A549 (cell line): Measurements from ENCODE around the gene ANKS1B. TPM values are rescaled to one million over a fixed set of nuclear protein-coding genes. Genes with fewer than 3 reads are reported as not detected.

Source experiments
- ATAC-seq, 2 experiments: fragments of 200-7000 bp in 1 of 2; fragments of >200 bp in 1 of 2; cut with Nextera tagmentation in 1 of 2; cut with Tn5 transposase in 1 of 2; 3 replicates each; pipeline versions ENCODE4 v1.8.0 to v1.9.1; 2018 to 2020; ENCODE audit warnings: mild to moderate bottlenecking in 1 of 2, moderate library complexity in 1 of 2
- CTCF ChIA-PET: fragments of 300-600 bp; sonication (Branson Sonifier 250); formaldehyde crosslinking; extraction: SDS; loops from one replicate; lab custom pipeline; 2021; ENCODE audit warnings: antibody characterized with exemption, inconsistent platforms; lab: Yijun Ruan, JAX
- POLR2A ChIA-PET: fragments of 350-600 bp; formaldehyde crosslinking; extraction: SDS; loops from one replicate; lab custom pipeline; 2021; ENCODE audit warnings: antibody characterized with exemption, inconsistent platforms; lab: Yijun Ruan, JAX
- DNase-seq, 2 experiments: peaks; one replicate each; pipeline versions ENCODE4 v3.0.0 to v3.0.0-alpha.2; 2011 to 2016; ENCODE audit warnings: low read depth in 1 of 2, low spot score in 1 of 2
- FAIRE-seq: peaks from 2 replicates; lab custom pipeline; 2011; peaks lifted over from hg19 to GRCh38; lab: Jason Lieb, UNC
- H3K27ac ChIP-seq, 2 experiments: fragments of >200 bp; sonication (Bioruptor Twin); formaldehyde crosslinking; 3 replicates each; pipeline ENCODE4 v1.5.1; 2016 to 2017
- H3K4me1 ChIP-seq: fragments of >200 bp; sonication (Bioruptor Twin); formaldehyde crosslinking; 3 replicates; pipeline ENCODE4 v1.6.1; 2016
- H3K4me2 ChIP-seq: fragments of >200 bp; sonication (Bioruptor Twin); formaldehyde crosslinking; 3 replicates; pipeline ENCODE4 v1.6.1; 2016
- H3K4me3 ChIP-seq: fragments of >200 bp; sonication (Bioruptor Twin); formaldehyde crosslinking; 3 replicates; pipeline ENCODE4 v1.5.1; 2016
- H3K9me3 ChIP-seq: fragments of >200 bp; sonication (Bioruptor Twin); formaldehyde crosslinking; 3 replicates; pipeline ENCODE4 v1.6.1; 2016
- BHLHE40 ChIP-seq: IDR thresholded peaks from 2 replicates; pipeline ENCODE4 v1.6.1; 2012; ENCODE audit warnings: low read depth, low read length, inconsistent platforms
- CEBPB ChIP-seq, 2 experiments: fragments of >200 bp in 1 of 2; sonication (Bioruptor Twin) in 1 of 2; formaldehyde crosslinking in 1 of 2; IDR thresholded peaks; 2 replicates each; pipeline ENCODE4 v1.6.1; 2012 to 2016
- CHD4 ChIP-seq: fragments of 200-600 bp; sonication (generic); IDR thresholded peaks from 2 replicates; pipeline ENCODE4 v1.6.1; 2016; ENCODE audit warnings: antibody characterized with exemption, mild to moderate bottlenecking, borderline replicate concordance
- CTCF ChIP-seq: fragments of >200 bp; sonication (Bioruptor Twin); formaldehyde crosslinking; IDR thresholded peaks from 3 replicates; pipeline ENCODE4 v1.5.1; 2016
- ELK1 ChIP-seq: fragments of 150-350 bp; IDR thresholded peaks from 2 replicates; pipeline ENCODE4 v1.6.1; 2014; ENCODE audit warnings: low read depth, mild to moderate bottlenecking, low read length
- ESRRA ChIP-seq: fragments of 150-350 bp; IDR thresholded peaks from 2 replicates; pipeline ENCODE4 v1.6.1; 2014; ENCODE audit warnings: mild to moderate bottlenecking, low read length, borderline replicate concordance
- FOXS1 ChIP-seq: fragments of 250-450 bp; sonication (Bioruptor Pico); IDR thresholded peaks from 2 replicates; pipeline ENCODE4 v1.5.0; 2020; ENCODE audit warnings: mild to moderate bottlenecking, moderate library complexity
- HEYL ChIP-seq: fragments of 250-450 bp; sonication (Bioruptor Pico); IDR thresholded peaks from 2 replicates; pipeline ENCODE4 v1.8.0; 2021; ENCODE audit warnings: mild to moderate bottlenecking, moderate library complexity
- HOXB13 ChIP-seq: fragments of 250-450 bp; sonication (Bioruptor Pico); IDR thresholded peaks from 2 replicates; pipeline ENCODE4 v1.5.0; 2020; ENCODE audit warnings: low read depth, mild to moderate bottlenecking, moderate library complexity
- HOXB5 ChIP-seq: fragments of 250-450 bp; sonication (Bioruptor Pico); IDR thresholded peaks from 2 replicates; pipeline ENCODE4 v1.5.0; 2020; ENCODE audit warnings: mild to moderate bottlenecking, moderate library complexity
- JUNB ChIP-seq: fragments of >200 bp; sonication (Bioruptor Twin); formaldehyde crosslinking; IDR thresholded peaks from 2 replicates; pipeline ENCODE4 v1.6.1; 2016
- MAFK ChIP-seq: fragments of 450-650 bp; IDR thresholded peaks from 2 replicates; pipeline ENCODE4 v1.6.1; 2014; ENCODE audit not compliant: partially characterized antibody
- MYC ChIP-seq: IDR thresholded peaks from 2 replicates; pipeline ENCODE4 v1.6.1; 2012; ENCODE audit warnings: mild to moderate bottlenecking, inconsistent platforms, low read length, improper control_type of control experiment, borderline replicate concordance
- PBX3 ChIP-seq: IDR thresholded peaks from 2 replicates; pipeline ENCODE4 v1.6.1; 2012
- SREBF2 ChIP-seq: fragments of 450-650 bp; IDR thresholded peaks from 2 replicates; pipeline ENCODE4 v1.6.1; 2014; ENCODE audit warnings: mild to moderate bottlenecking, moderate library complexity
- TFCP2L1 ChIP-seq: fragments of 250-450 bp; sonication (Bioruptor Pico); IDR thresholded peaks from 2 replicates; pipeline ENCODE4 v1.5.0; 2021; ENCODE audit warnings: mild to moderate bottlenecking
- ZFP36 ChIP-seq: fragments of 450-650 bp; IDR thresholded peaks from 2 replicates; pipeline ENCODE4 v1.6.1; 2014; ENCODE audit warnings: borderline replicate concordance; ENCODE audit not compliant: partially characterized antibody
- ZSCAN20 ChIP-seq: fragments of 250-450 bp; sonication (Bioruptor Pico); IDR thresholded peaks from 2 replicates; pipeline ENCODE4 v1.8.0; 2022; ENCODE audit warnings: mild to moderate bottlenecking, moderate library complexity
- WGBS: methylation state at CpG from one replicate; pipeline ENCODE4 v1.1.6; 2017; ENCODE audit errors: missing lambda C conversion rate; 5-methylcytosine and 5-hydroxymethylcytosine counted together
- polyA plus RNA-seq, 4 experiments: library from polyadenylated mRNA; depleted of rRNA in 3 of 4; stranded (reverse); fragments of >200 nt; fragmentation: RNase III in 1 of 4; extraction: RNeasy Plus Mini Kit Qiagen cat#74134 plus additional on column Dnase treatment in 1 of 4; gene quantifications; 2 replicates in 3 of 4; 3 replicates in 1 of 4; pipeline ENCODE4 v1.2.3, GENCODE V29; 2011 to 2017
- TF ChIP-seq, protein P1 (sequence below): fragments of 200-600 bp; sonication (generic); IDR thresholded peaks from 2 replicates; pipeline ENCODE4 v1.6.1; 2016; ENCODE audit warnings: antibody characterized with exemption, mild to moderate bottlenecking, moderate library complexity
- TF ChIP-seq, protein P2 (sequence below): IDR thresholded peaks from 2 replicates; pipeline ENCODE4 v1.6.1; 2012; ENCODE audit warnings: low read depth, borderline replicate concordance
- TF ChIP-seq, protein P3 (sequence below): fragments of 450-650 bp; IDR thresholded peaks from 2 replicates; pipeline ENCODE4 v1.6.1; 2014; ENCODE audit warnings: antibody characterized with exemption
- TF ChIP-seq, protein P4 (sequence below): fragments of 250-450 bp; sonication (Bioruptor Pico); IDR thresholded peaks from 2 replicates; pipeline ENCODE4 v1.5.0; 2020; ENCODE audit warnings: low read depth, mild to moderate bottlenecking, moderate library complexity

ANKS1B gene
- polyA plus RNA-seq, 2 of the 4 experiments (the other 2 are of a cell fraction) = 1.5 to 2.2 TPM

- no peak for DNase-seq
- WGBS = 93% methylated on average over 6 of the region's 6 CpGs
- peaks cover 12% of the 10 kb centered on the region; the same call in 2 of the 3 replicates for H3K4me1 ChIP-seq
- H3K4me3 ChIP-seq = no peak overlapping the region
- no peak overlapping the region for H3K4me2 ChIP-seq
- TF ChIP-seq CHD4 = no peak
- TF ChIP-seq TFCP2L1 (CRISPR knock-in tag) = no peak
- TF ChIP-seq, protein P1, sequence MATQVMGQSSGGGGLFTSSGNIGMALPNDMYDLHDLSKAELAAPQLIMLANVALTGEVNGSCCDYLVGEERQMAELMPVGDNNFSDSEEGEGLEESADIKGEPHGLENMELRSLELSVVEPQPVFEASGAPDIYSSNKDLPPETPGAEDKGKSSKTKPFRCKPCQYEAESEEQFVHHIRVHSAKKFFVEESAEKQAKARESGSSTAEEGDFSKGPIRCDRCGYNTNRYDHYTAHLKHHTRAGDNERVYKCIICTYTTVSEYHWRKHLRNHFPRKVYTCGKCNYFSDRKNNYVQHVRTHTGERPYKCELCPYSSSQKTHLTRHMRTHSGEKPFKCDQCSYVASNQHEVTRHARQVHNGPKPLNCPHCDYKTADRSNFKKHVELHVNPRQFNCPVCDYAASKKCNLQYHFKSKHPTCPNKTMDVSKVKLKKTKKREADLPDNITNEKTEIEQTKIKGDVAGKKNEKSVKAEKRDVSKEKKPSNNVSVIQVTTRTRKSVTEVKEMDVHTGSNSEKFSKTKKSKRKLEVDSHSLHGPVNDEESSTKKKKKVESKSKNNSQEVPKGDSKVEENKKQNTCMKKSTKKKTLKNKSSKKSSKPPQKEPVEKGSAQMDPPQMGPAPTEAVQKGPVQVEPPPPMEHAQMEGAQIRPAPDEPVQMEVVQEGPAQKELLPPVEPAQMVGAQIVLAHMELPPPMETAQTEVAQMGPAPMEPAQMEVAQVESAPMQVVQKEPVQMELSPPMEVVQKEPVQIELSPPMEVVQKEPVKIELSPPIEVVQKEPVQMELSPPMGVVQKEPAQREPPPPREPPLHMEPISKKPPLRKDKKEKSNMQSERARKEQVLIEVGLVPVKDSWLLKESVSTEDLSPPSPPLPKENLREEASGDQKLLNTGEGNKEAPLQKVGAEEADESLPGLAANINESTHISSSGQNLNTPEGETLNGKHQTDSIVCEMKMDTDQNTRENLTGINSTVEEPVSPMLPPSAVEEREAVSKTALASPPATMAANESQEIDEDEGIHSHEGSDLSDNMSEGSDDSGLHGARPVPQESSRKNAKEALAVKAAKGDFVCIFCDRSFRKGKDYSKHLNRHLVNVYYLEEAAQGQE = no peak
- no peak for TF ChIP-seq BHLHE40
- no peak for TF ChIP-seq MYC
- TF ChIP-seq ZFP36 = no peak
- no peak for TF ChIP-seq JUNB
- TF ChIP-seq ZSCAN20 (CRISPR knock-in tag) = no peak
- no peak for TF ChIP-seq CEBPB (IDR thresholded peaks at IDR 0.05)
- ChIA-PET POLR2A (no interaction called here), CTCF (interaction anchor here (0.6 to 1.5 kb wide), 4 partner anchors 17 to 124 kb away, joined by 3 to 8 read pairs (median 6); no protein-coding TSS in a partner anchor)
- FAIRE-seq = no peak
- ATAC-seq = no peak
- no peak overlapping the region for H3K27ac ChIP-seq
- H3K9me3 ChIP-seq = no peaks in the 10 kb centered on the region
Measured at GRCh38 chr12:98735821-98736220, 1248.9 kb downstream of the ANKS1B start.

DNA sequence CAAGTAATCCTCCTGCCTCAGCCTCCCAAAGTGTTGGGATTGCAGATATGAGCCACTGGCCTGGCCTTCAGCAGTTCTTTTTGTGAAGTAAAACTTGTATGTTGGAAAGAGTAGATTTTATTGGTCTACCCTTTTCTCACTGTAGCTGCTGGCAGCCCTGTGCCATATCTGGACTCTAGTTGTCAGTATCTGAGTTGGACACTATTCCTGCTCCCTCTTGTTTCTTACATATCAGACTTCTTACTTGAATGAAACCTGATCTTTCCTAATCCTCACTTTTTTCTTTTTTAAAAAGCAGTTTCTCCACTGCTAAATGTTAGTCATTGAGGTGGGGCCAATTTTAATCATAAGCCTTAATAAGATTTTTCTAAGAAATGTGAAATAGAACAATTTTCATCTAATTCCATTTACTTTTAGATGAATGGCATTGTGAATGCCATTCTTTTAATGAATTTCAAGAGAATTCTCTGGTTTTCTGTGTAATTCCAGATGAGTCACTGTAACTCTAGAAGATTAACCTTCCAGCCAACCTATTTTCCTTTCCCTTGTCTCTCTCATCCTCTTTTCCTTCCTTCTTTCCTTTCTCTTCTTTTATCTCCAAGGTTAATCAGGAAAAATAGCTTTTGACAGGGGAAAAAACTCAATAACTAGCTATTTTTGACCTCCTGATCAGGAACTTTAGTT, 1250.9 kb downstream of the ANKS1B start:
- TF ChIP-seq CTCF (no peak), HOXB5 (CRISPR knock-in tag) (no peak)
- TF ChIP-seq, all 56 proteins: peak for 0
- FAIRE-seq (no peak), DNase-seq (no peak), ATAC-seq (no peak)
- no peaks in the 10 kb centered on the region for H3K9me3 ChIP-seq
- peaks cover 12% of the 10 kb centered on the region; the same call in 2 of the 3 replicates for H3K4me1 ChIP-seq
- POLR2A ChIA-PET = no interaction called here
- no peak overlapping the region for H3K4me2 ChIP-seq
- H3K27ac ChIP-seq = no peak overlapping the region
- H3K4me3 ChIP-seq = no peak overlapping the region
- CTCF ChIA-PET = interaction anchor here (1.3 to 2.4 kb wide), 2 partner anchors 34 to 265 kb away, joined by 3 to 6 read pairs; no protein-coding TSS in a partner anchor

DNA sequence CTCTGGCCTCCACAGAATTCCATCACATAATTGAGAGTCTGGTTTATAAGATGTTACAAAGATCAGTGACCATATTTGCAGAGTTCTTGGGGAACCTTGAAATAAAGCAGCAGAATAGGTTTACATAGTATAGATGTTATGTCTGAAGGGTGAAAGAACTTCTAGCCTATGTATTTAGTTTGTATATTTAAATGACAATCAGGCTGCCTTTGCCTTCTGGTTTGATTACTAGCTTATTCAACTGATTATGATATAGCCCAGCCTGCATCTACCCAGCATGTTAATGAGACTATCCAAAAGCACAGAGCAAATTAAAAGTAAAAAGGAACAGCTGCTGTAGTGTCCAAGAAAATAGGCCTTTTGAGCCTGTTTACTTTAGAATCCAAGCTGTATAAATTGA, 1254.3 kb downstream of the ANKS1B start:
- H3K4me3 ChIP-seq = no peak overlapping the region
- no peak for FAIRE-seq

More for the DNA sequence above, 1254.3 kb downstream of the ANKS1B start:
- H3K4me2 ChIP-seq = no peak overlapping the region
- H3K27ac ChIP-seq = no peak overlapping the region
- no peak for ATAC-seq
- TF ChIP-seq, protein P2, sequence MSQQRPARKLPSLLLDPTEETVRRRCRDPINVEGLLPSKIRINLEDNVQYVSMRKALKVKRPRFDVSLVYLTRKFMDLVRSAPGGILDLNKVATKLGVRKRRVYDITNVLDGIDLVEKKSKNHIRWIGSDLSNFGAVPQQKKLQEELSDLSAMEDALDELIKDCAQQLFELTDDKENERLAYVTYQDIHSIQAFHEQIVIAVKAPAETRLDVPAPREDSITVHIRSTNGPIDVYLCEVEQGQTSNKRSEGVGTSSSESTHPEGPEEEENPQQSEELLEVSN = no peak
- TF ChIP-seq SREBF2 (no peak), ESRRA (no peak), MAFK (no peak), PBX3 (no peak), TFCP2L1 (CRISPR knock-in tag) (no peak), FOXS1 (CRISPR knock-in tag) (no peak), HEYL (no peak), ELK1 (no peak), ZSCAN20 (CRISPR knock-in tag) (no peak), HOXB13 (CRISPR knock-in tag) (no peak)
- TF ChIP-seq, protein P3, sequence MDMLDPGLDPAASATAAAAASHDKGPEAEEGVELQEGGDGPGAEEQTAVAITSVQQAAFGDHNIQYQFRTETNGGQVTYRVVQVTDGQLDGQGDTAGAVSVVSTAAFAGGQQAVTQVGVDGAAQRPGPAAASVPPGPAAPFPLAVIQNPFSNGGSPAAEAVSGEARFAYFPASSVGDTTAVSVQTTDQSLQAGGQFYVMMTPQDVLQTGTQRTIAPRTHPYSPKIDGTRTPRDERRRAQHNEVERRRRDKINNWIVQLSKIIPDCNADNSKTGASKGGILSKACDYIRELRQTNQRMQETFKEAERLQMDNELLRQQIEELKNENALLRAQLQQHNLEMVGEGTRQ = no peak
- TF ChIP-seq, protein P4, sequence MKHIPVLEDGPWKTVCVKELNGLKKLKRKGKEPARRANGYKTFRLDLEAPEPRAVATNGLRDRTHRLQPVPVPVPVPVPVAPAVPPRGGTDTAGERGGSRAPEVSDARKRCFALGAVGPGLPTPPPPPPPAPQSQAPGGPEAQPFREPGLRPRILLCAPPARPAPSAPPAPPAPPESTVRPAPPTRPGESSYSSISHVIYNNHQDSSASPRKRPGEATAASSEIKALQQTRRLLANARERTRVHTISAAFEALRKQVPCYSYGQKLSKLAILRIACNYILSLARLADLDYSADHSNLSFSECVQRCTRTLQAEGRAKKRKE (CRISPR knock-in tag) = no peak
- ChIA-PET POLR2A (no interaction called here), CTCF (interaction anchor here (1.3 to 3.0 kb wide), 2 partner anchors 11 to 268 kb away, joined by 6 to 13 read pairs; no protein-coding TSS in a partner anchor)
- H3K4me1 ChIP-seq = no peaks in the 10 kb centered on the region
- DNase-seq = no peak
- no peaks in the 10 kb centered on the region for H3K9me3 ChIP-seq
